Right forelimb (tissue), 1 donor: ENCODE data around the gene RGS9BP.
"Not testable (repeated sequence)": the region's sequence is repeated elsewhere in the genome, so short reads cannot be mapped to it uniquely, and the experiment has no call there.

ENCODE experiments used
- DNase-seq: peaks from one replicate; pipeline ENCODE4 v3.0.0-alpha.2; 2018

RGS9BP gene, protein sequence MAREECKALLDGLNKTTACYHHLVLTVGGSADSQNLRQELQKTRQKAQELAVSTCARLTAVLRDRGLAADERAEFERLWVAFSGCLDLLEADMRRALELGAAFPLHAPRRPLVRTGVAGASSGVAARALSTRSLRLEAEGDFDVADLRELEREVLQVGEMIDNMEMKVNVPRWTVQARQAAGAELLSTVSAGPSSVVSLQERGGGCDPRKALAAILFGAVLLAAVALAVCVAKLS

DNA sequence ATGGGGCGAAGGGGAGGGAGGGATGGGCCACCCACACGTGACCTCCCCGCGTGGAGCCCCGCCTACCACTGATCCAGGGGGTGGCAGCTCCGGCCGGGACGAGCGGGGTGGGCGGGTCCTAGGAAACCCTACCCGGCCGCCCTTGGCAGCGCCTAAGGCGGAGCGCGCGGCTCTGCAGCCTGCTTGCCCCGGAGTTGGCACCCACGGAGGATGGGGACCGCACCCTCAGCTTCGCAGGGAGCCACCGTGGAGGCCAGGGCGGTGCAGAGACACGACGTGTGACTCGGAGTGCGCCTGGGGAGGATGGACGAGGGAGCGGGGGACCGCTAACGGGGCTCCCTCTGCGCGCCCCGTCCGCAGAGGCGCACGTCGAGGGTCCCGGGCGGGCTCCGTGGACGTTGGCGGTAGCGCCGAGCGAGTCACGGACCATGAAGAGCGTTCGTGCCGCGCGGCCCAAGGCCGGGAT is at the start of gene RGS9BP:
Gene RGS9BP (plus strand): TSS at position 129 of the 466 bp plus-strand sequence. CDS start 416 bp downstream, outside the sequence.
- DNase-seq, result no peak

DNA sequence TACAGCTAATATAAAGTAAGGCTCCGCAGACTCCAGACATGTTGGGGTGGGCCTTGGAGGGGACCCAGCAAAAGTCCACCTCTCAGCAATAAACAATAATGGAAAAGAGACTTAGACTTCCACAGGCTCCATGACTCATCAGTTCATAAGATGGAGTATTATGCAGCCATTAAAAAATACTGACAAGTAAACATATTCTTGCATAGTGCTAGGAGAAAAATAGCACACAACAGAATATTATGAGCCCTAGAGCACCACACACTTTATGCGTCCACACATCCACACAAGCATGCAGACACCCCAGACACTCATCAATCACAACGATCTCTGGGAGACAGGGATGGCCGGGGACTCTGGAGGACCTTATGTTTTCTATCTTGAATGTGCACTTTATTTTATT is 48.7 kb upstream of the RGS9BP start:
- no peak for DNase-seq

- DNase-seq, result no peak
Measured at GRCh38 chr19:32627714-32628270, 47.9 kb upstream of the RGS9BP start.

- DNase-seq, result no peak
Measured at GRCh38 chr19:32630338-32630737, 45.3 kb upstream of the RGS9BP start.

GRCh38 chr19:32631381-32631780 is 44.3 kb upstream of the RGS9BP start:
- DNase-seq, result no peak

DNA sequence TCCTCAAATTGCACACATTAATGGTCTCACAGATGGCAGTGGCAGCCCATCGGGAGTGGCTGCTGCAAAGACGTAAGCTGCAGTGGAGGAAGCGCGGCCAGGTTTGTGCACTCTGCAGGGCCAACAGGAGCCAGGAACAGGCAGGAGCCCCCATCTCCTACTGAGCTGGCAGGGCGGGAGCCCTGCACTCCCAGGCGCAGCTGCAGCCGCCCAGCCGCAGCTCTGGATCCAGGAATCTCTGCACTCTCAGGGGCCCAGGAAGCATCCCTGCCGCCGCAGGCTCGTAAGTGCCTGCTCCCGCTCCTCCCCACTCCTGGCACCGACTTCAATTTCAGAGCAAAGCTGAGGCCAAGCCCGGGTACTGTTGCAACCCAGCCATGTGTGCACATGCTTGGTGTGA is 38.2 kb upstream of the RGS9BP start:
- no peak for DNase-seq

DNA sequence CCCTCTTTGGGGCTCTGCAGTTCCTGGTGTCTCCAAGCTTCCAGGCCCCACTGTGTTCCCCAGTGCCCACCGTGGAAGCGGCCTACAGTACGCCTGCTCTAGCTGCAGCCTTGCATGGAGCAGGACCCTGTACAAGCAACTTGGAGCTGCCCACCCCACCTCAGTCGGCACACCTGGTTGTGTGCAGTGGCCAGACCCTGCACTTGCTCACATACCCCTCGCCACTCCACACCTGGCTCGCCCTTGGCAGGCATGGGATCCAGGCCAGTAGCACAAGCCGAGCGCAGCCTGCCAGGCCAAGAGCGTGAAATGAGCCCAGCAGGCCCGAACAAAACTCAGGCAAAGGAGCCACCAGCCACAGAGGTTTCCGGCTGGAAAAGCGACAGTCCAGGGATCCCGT is 37.0 kb upstream of the RGS9BP start:
- DNase-seq, result no peak

DNA sequence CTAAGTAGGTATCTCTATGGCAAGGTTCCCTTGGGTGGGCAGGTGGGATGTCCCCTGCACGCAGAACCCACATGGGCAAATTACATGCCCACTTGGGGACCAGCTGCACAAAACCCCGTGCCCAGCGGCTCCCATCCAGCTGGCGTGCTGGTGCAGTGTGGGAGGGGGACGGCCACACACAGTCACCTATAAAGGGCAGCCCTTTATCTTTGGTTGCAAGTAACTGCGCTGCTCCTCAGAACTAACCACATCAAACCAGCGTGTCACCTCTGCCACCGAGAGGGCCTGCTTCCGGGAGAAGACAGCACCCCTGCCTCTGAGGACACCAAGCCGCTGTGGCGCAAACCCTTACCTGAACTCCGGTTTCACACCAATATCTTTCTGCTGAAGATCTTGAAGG is 32.9 kb upstream of the RGS9BP start:
- no peak for DNase-seq

GRCh38 chr19:32646556-32646955 is 29.1 kb upstream of the RGS9BP start:
- no peak for DNase-seq

DNA sequence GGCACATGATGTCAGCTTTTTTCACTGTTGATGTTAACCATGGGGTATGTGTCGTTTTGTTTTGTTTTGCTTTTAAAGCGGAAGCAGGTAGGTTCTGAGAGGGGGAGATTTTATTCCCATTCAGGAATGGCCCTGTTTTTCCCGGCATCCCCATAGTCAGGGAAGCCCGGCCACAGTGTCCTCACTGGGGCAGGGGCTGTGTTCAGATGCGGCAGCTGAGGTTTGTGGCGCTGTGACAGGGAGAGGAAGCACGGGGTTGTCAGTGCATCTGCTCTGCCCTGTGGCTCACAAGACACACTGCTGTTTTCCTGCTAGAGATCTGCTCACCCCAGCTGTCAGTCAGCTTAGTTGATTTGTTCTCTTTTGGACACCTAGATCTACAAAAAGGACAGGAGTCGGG is 28.3 kb upstream of the RGS9BP start:
- no peak for DNase-seq

- DNase-seq, result no peak
Measured at GRCh38 chr19:32649751-32650150, 25.9 kb upstream of the RGS9BP start.

DNA sequence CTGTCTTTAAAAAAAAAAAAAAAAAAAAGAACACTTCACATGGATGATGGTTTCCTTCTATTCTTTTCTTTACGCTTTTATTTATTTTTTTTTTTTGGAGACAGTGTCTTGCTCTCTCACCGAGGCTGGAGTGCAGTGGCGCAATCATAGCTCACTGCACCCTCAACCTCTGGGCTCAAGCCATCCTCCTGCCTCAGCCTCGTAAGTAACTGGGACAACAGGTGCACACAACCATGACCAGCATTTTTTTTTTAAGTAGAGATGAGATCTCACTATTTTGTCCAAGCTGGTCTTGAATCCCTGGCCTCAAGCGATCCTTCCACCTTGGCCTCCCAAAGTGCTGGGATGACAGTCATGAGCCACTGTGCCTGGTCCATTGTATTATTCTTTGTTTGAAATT is 25.0 kb upstream of the RGS9BP start:
- DNase-seq, result no peak

- DNase-seq, result no peak
Measured at GRCh38 chr19:32651729-32652140, 23.9 kb upstream of the RGS9BP start.

- DNase-seq, result not testable (repeated sequence)
Measured at GRCh38 chr19:32652331-32652730, 23.3 kb upstream of the RGS9BP start.

- no peak for DNase-seq
Measured at GRCh38 chr19:32652894-32653598, 22.6 kb upstream of the RGS9BP start.

DNA sequence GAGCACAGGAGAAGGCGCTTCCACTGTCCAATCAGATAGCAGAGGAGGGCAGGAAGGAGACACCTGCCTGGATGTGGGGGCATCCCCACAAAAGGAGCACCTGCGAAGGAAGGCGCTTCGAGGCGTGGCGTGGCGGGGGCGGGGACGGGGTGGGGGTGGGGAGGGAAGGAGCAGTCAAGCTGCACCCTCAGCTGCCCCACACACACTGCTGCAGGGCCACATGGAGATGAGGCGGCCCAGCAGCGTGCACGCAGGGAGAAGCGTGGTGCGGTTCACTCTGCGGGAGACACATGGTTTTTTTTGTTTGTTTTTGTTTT is 22.1 kb upstream of the RGS9BP start:
- DNase-seq, result no peak

- DNase-seq, result not testable (repeated sequence)
Measured at GRCh38 chr19:32656379-32656778, 19.3 kb upstream of the RGS9BP start.

- no peak for DNase-seq
Measured at GRCh38 chr19:32658075-32658474, 17.6 kb upstream of the RGS9BP start.

DNA sequence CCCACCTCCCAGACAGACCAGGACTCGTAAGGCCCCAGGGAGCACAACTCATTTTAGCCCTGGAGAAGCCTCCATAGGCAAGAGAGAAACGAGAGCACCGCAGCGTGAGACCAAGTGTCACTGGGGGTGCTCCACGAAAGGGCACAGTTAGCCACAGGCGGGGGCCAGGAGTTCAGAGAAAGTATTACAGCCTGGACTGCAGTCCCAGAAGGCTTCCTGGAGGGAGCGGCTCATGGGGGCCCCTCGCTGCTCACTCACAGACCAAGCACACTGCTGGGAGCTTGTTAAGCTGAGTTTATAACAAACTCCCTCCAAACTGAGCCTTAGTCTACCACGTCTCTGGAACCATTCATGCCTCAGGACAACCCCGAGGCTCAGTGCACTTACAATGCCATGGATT is 17.1 kb upstream of the RGS9BP start:
- no peak for DNase-seq

- no peak for DNase-seq
Measured at GRCh38 chr19:32661318-32661717, 14.3 kb upstream of the RGS9BP start.

DNA sequence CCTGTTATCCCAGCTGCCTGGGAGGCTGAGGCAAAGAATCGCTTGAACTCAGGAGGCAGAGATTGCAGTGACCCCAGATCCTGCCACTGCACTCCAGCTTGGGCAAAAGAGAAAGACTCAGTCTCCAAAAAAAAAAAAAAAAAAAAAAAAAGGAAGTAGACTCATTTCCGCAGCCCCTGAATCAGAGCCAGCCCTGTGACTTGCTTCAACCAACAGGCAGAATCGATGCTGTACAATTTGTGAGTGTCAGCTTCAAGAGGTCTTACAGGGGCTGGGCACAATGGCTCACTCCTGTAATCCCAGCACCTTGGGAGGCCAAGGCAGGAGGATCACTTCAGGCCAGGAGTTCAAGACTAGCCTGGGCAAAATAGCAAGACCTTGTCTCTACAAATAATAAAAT is 13.5 kb upstream of the RGS9BP start:
- DNase-seq, result no peak

- no peak for DNase-seq
Measured at GRCh38 chr19:32666084-32666483, 9.6 kb upstream of the RGS9BP start.

- no peak for DNase-seq
Measured at GRCh38 chr19:32669310-32669709, 6.3 kb upstream of the RGS9BP start.

- DNase-seq, result no peak
Measured at GRCh38 chr19:32671883-32672593, 3.6 kb upstream of the RGS9BP start.
